Activated CD4-positive, alpha-beta T cell treated with anti-CD3 and anti-CD28 coated beads, Interleukin-10, Interleukin-2, amounts not matched to agents 100 ng/mL and 50 ng/mL, durations not matched to agents 16 hours and 8 hours (primary cell): ENCODE results near the gene NTSR2.

ENCODE experiments used
- DNase-seq: peaks from one replicate; pipeline ENCODE4 v3.0.0-alpha.2; 2020

The NTSR2 gene

GRCh38 chr2:11699686-11700670 lies 30.0 kb upstream of the NTSR2 start:
- DNase-seq: no peak

DNA sequence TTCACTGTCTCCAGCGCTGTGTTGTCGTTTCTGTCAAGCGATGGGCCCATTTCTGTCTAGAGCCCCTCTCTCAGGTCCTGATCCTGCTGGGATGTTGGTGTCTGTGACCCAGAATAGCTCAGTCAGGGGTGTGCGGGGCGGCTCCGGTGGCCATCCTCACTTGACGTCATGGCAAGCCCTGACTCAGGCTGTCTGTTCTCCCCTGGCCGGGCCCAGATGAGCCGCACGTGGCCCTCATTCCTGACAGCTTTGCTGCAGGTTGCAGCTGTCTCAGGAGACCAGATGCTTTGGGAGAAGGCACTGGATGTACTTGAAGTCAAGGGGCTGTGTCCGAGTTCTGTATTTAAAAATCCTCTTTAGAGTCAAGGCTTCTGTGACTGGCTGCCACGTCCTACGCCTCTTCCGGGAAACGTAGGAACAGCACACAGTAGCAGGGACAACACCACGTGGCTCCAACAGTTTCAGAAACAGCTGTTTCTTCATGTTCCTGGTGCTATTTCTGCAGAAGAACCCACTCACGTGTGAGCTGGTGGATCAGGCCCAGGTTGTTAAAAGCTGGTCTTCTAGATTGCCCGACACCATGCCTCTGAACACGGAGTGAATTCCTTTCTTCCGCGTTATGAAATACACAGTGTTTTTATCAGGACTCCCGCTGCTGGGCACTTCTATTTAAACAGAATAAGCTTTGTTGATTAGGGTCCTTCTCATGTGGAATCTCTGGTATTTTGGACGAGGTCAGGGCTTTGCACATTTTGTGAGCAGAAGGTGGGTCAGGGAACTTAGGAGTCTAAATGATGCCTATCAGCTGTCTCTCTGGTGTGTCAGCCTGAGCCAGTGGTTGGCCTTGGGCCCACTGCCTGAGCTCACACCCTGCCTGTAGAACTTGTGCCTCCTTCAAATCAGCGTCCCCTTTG lies 28.3 kb upstream of the NTSR2 start:
- DNase-seq: no peak

- DNase-seq: no peak
These were observed 27.3 kb upstream of the NTSR2 start for GRCh38 chr2:11697103-11697871.

DNA sequence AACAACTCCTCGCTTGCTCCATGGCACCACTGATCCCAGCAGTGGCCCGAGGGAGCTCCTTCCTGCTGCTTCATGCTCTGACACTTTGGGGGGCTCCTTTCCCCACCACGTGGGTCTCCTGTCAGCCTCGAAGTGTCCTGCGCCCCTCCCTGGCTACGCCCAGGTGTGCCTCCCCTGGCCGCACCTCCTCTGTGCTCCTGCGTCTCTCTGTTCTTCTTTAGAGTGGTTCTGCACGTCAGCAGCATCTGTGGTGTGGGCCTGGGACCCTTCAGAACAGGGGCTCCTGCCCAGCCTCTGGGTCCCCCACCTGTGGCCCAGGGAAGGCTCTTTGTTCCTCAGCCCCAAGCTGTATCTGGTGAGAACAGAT lies 26.7 kb upstream of the NTSR2 start:
- no peak for DNase-seq

GRCh38 chr2:11695576-11695975 lies 25.6 kb upstream of the NTSR2 start:
- no peak for DNase-seq

- DNase-seq: peak; percentile 82
These were observed 23.0 kb upstream of the NTSR2 start for GRCh38 chr2:11692966-11693521.

GRCh38 chr2:11691076-11691660 lies 21.2 kb upstream of the NTSR2 start:
- DNase-seq: no peak

- peak; percentile 90 for DNase-seq
These were observed 18.5 kb upstream of the NTSR2 start for GRCh38 chr2:11688222-11689069.

DNA sequence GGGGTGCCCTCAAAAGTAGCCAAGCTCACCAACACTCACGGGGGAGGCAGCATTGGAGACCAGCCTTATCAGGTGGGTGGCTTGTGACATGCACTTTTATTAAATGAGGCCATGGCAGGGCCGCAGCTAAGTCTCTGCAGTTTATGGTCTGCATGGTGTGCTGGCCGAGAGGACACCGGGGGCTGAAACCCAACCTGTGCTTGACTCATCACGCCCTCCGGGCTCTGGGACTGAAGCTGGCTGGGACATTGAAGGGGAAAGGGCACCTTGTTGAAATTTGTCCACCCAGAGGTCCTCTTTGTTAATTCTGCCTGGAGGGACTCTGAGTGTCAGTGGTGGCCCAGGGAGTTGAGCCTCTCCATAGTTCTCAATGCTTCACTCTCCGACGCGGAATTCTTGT lies 17.7 kb upstream of the NTSR2 start:
- DNase-seq: no peak

- DNase-seq: no peak
These were observed 16.0 kb upstream of the NTSR2 start for GRCh38 chr2:11685906-11686470.

GRCh38 chr2:11684894-11685460 lies 15.0 kb upstream of the NTSR2 start:
- DNase-seq: no peak

GRCh38 chr2:11683966-11684365 lies 14.0 kb upstream of the NTSR2 start:
- DNase-seq: no peak

- DNase-seq: no peak
These were observed 13.5 kb upstream of the NTSR2 start for GRCh38 chr2:11683476-11683875.

DNA sequence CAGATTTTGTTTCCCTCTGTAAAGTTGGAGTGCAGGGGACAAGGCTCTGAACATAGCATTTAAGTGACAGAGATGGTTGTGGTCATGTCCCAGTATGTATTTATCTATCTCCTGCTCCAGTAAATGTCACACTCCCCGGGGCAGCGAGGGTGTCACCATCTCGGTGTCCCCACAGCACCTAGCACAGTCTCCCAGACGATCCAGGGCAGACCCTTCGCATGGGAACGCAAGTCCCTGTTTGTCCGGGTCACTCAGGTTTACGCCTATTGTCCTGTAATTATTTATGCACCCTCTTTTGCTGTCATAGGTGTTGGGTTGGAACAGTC lies 12.6 kb upstream of the NTSR2 start:
- no peak for DNase-seq

DNA sequence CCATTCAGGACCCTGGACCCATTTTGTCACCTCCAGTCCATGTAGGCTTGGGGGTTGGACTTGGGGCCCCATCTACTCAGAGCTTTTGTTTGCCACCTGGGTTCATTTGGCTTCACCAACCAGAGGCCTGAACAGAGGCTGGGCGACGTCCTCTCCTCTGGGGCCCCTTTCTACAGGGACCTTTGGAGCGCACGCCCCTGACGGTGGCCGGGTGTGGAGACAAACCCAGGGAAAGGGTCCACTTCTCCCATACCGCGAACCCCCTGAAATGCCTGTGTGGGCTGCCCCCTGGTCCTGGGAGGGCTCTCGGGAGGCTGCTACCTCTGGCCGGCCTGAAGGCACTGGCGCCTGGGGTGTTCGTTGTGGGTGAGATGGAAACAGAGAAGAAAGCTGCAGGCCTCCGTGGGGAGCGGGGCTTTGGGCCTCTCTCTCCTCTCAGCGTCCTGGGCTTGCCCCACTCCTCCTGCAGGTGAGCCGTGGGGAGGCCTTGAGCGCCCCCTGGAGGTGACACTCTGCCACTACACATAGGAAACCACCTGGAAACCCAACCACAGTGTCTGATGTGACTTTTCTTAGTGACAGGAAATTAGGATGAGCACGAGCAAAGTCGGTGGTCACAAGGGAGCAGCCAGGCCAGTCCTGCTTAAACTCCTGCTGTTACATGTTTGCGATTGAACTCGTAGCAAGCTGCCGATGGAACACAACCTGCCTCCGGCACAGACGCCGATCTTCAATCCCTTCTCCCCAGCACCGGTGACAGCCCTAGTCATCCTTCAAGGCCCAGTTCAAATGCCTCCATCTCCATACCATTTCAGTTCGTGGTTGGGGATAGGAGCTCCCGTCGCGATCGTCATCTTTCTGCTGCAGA lies 12.0 kb upstream of the NTSR2 start:
- peak; percentile 70 for DNase-seq

DNA sequence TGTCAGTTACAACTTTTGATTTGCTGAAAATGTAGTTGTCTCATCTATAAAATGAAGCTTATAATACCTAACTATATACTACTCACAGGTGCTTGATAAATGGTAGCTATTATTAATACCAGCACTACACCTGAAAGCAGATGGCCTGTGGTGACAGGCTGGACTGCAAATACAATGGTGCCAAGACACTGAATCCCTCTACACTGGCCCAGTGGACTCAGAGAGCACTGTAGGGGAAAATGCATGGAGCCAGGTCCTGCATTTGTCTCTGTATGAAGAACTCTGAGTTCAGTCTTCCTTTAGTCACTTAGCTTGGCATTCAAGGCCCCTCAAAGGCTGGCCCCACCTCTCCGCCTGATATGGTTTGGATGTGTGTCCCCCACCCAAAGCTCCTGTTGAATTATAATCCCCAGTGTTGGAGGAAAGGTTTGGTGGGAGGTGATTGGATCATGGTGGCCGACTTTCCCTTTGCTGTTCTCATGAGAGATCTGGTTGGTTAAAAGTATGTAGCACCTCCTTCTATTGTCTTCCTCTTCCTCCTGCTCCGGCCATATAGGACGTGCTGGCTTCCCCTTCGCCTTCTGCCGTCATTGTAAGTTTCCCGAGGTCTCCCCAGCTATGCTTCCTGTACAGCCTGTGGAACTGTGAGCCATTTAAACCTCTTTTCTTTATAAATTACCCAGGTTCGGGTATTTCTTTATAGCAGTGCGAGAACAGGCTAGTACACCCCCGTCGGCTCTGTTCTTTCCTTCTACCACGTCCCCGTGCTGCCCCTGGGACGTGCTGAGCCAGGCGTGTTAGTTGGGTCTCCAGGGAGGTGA lies 11.1 kb upstream of the NTSR2 start:
- DNase-seq: no peak

GRCh38 chr2:11680182-11680900 lies 10.3 kb upstream of the NTSR2 start:
- DNase-seq: no peak
